Activated T-cell treated with anti-CD3 and anti-CD28 coated beads, Interleukin-2, amount 50 U/mL, for 1 hour (primary cell): ENCODE results near the gene DGKQ.

Experiments used
- DNase-seq: peaks from one replicate; pipeline ENCODE4 v3.0.0-alpha.2; 2020

The DGKQ gene

DNA sequence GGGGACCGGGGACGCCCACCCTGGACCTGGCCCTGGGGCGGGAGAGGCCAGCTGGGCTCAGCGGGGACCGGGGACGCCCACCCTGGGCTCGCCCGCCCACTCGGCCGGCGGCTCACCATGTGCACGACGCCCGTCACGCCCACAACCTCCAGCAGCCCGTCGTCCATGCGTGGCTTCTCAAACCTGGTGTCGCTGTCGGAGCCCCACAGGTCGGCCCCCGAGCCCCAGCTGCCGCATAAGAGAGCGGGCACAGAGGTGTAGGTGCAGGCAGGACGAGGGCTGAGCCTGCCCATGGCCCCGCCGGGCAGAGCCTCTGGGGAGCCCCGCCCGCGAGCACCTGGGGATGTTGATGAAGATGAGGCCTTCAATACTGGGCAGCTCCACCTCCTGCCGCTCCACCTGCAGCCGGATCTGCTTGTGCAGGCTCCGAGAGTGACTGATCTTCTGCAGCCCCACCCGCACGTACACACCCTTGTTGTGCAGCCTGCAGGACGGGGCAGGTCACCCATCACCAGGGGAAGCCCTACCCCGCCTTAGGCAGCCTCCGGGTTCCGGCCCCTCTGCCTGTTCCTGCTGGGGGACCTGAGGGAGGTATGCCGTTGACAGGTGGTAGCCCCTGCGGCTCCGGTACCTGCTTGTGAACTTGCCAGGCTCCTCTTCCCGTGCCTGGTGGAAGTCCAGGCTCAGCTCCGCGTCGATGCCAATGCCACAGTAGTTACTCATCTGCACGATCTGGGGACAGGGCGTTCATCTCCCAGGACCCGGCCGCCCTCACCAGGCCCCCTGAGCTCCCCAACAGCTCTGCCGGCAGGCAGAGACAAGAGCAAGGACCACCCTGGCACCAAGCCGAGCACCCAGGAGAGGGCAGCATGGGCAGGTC is 11.8 kb downstream of the DGKQ start:
- no peak for DNase-seq

GRCh38 chr4:960636-961350 is 12.6 kb downstream of the DGKQ start:
- no peak for DNase-seq

GRCh38 chr4:960140-960635 is 13.2 kb downstream of the DGKQ start:
- DNase-seq, result no peak

DNA sequence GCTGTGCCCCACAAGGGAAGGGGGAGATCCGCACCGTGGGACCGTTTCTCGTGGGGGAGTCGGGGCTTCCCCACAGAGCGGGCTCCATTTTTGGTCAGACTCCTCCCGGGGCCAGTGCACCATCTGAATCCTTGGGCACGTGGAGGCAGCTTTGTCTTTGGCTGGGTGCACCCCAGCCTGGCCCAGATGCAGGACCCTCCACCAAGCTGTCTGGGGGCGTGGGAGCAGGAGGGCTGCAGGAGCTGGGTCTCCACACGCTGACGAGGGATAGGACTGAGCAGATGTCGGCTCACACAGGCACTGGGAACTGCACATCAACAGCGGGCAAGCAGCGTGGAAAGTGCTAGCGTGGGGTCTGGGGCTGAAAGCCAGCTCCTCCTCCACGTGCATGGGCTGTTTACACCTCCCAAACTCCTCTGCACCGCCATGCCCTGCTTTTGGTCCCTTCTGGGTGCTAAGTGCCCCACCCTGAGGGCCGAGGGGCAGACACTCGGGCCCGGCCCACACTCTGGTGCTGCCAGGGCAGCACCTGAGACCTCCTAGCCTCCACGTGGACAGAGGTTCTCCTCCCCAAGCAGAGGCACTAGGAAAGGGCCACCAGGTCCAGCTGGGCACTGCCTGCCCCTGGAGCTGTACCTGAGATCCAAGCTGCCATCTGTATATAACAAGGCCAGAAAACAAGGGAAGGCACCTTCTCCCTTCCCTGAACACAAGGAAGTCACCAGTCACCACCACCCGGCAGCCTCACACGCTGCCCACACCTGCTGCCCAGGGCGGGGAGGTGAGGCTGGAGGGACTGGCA is 13.8 kb downstream of the DGKQ start:
- DNase-seq, result no peak

DNA sequence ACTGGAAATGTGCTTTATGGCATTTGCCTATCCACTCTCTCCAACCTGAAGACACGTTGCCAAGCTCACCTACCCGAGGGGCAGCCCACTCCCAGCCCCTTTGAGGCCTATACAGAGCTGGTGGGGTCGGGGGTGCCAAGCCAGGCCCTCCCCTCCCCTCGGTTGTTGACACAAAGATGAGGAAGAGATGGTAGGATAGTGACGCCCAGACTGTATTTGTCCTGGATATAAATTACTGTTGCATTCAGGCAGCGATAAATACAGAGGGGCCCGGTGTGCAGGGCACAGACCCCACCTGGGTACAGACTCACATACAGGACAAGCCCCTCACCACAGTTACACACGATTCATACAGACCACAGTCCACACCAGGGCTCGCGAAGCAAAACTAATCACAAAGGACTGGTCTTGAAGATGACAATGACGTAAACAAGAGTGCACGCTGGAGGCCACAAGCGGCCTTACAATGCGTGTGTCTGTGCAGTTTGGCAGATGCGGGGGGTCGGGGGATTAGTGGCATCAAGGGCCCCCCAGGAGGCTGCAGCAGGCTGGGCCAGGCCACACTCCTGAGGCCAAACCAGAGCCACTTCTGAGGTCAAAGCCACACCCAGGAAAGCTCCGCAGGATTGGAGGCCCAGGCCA is 14.6 kb downstream of the DGKQ start:
- no peak for DNase-seq

DNA sequence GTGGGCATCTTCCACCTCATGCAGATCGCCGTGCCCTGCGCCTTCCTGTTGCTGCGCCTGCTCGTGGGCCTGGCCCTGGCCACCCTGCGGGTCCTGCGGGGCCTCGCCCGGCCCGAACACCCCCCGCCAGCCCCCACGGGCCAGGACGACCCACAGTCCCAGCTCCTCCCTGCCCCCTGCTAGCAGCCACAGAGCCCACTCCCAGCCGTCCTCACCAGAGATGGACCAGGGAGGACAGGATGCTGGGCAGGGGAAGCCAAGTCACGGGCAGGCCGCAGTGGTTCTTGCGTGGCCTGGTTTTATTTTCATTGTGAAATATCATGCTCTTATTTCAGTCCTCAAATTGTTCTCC is 15.1 kb downstream of the DGKQ start:
- no peak for DNase-seq

DNA sequence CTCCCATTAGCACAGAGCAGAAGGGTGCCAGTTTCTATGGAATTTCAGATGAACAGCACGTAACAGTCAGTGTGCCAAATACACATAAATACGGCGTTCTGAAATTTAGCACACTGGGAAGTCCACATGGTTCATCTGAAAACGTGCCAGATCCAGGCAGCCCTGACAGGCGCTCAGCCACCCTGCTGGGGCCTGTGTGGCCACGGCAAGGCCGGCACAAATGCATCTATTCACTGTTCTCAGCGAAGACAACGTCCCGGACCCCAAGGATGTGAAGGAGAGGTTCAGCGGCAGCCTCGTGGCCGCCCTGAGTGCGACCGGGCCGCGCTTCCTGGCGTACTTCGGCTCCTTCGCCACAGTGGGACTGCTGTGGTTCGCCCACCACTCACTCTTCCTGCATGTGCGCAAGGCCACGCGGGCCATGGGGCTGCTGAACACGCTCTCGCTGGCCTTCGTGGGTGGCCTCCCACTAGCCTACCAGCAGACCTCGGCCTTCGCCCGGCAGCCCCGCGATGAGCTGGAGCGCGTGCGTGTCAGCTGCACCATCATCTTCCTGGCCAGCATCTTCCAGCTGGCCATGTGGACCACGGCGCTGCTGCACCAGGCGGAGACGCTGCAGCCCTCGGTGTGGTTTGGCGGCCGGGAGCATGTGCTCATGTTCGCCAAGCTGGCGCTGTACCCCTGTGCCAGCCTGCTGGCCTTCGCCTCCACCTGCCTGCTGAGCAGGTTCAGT is 15.6 kb downstream of the DGKQ start:
- no peak for DNase-seq

DNA sequence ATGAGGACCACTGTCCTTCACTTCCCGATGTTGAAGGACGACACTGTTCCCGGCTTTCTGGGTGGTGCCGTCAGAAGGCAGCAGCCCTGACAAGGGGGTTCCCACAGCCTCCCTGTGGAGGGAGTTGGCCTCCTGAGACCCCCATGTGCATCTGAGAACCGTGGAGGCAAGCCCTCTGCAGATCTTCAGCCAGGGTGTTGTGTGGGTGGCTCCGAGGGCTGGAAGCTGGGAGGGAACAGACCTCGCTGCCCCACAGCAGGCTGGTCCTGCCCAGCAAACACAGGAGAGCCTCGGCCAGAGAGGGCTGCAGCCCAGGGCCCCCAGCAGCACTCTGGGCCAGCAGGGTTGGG is 16.2 kb downstream of the DGKQ start:
- no peak for DNase-seq

GRCh38 chr4:956531-957230 is 16.7 kb downstream of the DGKQ start:
- DNase-seq, result no peak

DNA sequence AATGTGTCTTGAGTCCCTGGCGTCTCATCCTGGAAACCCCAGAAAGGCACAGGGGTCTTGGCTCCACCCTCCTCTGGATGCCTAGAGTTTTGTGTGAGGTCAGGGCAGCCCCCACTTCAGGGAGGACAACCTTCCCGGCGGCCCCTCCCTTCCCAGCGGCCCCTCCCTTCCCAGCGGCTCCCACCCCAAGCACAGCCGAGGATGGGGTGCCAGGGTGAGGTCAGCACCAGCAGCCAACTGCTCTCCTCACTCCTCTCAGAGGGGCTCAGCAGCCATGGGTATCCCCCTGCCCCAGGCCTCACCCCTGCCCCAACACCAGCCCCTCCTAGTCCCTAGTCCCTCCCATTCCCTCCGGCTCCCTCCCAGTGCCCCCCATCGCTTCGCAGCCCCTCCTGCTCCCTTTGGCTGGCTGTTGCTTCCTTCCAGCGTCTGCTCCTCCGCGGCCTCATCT is 17.4 kb downstream of the DGKQ start:
- no peak for DNase-seq

GRCh38 chr4:955161-955921 is 18.0 kb downstream of the DGKQ start:
- no peak for DNase-seq

- no peak for DNase-seq
These were observed 19.0 kb downstream of the DGKQ start for GRCh38 chr4:954211-955020.

DNA sequence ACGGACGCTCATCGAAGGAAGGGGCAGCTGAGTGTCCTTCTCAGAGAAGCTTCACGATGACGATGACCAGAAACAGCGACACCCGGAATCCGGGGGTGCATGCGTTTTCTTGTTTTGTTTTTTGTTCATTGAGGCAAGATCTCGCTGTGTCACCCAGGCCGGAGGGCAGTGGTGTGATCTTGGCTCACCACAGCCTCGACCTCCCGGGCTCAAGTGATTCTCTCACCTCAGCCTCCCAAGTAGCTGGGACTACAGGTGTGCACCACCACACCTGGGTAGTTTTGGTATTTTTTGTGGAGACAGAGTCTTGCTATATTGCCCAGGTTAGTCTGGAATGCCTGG is 19.8 kb downstream of the DGKQ start:
- no peak for DNase-seq

GRCh38 chr4:952881-953573 is 20.3 kb downstream of the DGKQ start:
- DNase-seq, result no peak

DNA sequence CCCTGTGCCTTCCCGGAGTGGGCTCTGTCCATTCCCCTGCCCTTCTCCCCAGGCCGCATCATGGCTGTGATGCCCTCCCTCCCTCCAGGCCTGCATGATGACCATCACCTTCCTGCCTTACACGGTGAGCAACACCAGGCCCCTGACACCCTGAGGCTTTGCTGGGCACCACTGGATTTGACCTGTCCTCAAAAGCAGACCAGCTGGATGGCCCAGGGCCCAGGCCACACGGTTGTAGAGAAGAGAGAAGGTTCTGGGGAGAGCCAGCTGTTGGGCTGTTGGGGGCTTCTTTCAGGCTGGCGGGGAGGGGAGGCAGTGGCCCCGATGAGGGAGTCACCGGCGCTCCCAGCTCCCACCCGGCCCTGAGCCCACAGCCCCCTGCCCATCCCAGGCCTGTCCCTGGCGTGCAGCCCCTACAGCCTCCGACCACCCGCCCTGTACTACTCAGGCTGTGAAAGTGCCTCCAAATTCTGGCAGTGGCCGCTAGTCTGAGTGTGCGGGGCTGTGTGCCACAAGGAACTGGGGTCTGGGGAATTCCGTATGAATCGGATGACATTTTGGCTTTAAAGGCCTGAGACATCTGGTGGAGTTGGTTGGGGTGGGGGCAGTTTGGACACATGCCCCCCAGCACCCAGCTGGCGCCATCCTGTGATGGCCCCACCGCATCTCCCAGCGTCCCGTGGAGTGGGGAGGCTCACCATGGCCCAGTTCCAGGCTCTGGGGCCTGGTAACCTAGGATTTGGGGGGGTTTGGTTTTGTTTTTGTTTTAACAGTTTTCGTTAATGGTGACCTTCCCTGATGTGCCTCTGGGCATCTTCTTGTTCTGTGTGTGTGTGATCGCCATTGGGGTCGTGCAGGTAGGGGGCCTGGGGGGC is 21.5 kb downstream of the DGKQ start:
- no peak for DNase-seq

DNA sequence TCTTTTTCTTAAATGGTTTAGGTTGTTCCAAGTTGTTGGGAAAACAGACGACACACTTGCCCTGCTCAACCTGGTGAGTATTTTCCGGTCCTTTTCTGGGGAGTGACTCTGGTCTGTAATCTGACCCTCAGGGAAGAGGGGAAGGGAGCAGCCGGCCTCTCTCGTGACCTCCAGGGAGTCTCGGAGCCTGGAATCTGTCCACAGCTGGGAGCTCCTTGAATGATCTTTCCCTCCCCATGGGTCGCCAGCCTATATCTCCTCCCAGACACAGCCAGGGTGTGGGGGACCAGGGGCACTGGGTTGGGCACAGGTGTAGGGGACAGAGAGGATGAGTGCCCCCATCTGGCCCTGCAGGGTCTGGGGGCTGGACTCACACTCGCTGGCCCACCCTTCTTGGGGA is 22.2 kb downstream of the DGKQ start:
- no peak for DNase-seq

DNA sequence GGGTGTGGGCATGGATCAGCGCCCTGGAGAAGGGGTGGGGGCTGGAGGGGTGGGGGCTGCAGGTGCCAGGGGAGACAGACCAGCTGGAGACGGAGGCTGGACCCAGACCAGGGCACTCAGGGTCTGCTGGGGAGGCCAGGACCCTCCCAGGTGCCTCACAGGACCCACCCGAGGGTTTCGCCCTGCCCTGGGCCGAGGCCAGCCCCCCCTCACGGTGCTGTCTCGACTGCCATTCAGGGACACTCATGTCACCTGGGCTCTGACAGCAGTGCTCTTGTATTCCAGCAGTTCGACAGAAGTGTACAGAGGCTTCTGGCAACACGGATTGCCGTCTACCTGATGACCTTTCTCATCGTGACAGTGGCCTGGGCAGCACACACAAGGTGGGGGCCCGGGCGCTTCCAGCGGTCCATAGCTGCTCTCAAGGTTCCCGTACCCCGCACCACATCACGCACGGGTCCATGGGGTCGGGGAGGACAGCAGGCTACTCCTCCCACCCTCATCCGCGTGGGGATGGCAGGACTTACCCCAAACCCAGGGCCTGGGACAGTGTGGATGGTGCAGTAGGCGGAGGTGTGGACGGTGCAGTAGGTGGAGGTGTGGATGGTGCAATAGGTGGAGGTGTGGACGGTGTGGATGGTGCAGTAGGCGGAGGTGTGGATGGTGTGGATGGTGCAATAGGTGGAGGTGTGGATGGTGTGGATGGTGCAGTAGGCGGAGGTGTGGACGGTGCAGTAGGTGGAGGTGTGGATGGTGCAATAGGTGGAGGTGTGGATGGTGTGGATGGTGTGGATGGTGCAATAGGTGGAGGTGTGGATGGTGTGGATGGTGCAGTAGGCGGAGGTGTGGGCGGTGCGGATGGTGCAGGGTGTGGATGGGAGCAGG is 23.0 kb downstream of the DGKQ start:
- DNase-seq, result no peak
